ENCODE results near the gene CMTM8.

DNA sequence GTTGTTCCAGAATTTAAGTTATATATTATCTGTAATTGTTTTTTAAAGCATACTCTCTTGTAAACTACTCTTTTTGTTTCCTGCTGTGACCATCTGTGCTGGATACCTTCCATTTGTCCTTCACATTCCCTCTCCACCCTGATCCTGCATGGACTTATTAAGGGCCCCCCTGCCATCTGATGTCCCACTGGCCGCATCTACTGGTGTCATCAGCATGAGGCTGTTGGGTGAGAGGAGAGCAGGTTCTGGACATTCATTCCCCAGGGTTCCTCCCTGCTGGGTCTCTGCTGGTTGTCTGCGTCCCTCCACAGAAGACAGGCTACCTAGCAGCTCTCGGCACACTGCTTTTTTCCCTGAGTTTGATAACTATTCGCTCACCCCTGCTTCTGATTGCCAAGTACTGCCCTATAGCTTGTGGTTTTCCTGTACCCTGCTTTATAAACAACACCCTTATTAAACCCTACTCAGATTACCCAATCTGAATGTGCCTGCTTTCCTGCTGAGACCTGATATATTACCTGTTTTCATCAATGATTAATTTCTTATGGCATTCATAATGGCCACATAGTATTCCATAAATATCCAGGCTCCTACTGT is 7.7 kb downstream of the CMTM8 start:
- TF ChIP-seq CTCF (IDR thresholded peaks at IDR 0.05; ENCODE audit: low read depth, low read length) (no peak), EZH2phosphoT487 (IDR thresholded peaks at IDR 0.05; ENCODE audit: low read depth) (no peak)

Data from OCI-LY3 (cell line).